HG03159 (cell line): ENCODE results near the gene YBX2.
A peak's percentile ranks its signal among the peaks of the same experiment; 100 is the strongest.

Experiments used
- ATAC-seq: cut with Tn5 transposase; IDR thresholded peaks from one replicate; pipeline ENCODE4 v1.9.1; 2021; ENCODE audit warnings: mild to moderate bottlenecking, moderate library complexity; ENCODE audit not compliant: unreplicated experiment

The YBX2 gene

DNA sequence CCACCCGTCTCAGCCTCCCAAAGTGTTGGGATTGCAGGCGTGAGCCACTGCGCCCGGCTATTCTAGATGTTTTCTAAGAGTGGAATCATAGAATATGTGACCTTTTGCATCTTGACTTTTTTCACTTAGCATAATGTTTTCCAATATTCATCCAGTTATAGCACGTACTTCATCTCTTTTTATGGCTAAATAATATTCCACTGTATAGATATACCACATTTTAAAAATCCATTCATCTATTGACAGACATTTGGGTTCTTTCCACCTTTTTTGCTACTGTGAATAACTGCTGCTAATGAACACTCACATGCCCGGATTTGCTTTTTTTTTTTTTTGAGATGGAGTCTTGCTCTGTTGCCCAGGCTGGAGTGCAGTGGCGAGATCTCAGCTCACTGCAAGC lies 9.7 kb upstream of the YBX2 start:
- no peak for ATAC-seq

- ATAC-seq: no peak
These were observed 1.9 kb upstream of the YBX2 start for GRCh38 chr17:7296189-7296861.

- ATAC-seq: no peak
These were observed 1.1 kb upstream of the YBX2 start for GRCh38 chr17:7295230-7296180.

DNA sequence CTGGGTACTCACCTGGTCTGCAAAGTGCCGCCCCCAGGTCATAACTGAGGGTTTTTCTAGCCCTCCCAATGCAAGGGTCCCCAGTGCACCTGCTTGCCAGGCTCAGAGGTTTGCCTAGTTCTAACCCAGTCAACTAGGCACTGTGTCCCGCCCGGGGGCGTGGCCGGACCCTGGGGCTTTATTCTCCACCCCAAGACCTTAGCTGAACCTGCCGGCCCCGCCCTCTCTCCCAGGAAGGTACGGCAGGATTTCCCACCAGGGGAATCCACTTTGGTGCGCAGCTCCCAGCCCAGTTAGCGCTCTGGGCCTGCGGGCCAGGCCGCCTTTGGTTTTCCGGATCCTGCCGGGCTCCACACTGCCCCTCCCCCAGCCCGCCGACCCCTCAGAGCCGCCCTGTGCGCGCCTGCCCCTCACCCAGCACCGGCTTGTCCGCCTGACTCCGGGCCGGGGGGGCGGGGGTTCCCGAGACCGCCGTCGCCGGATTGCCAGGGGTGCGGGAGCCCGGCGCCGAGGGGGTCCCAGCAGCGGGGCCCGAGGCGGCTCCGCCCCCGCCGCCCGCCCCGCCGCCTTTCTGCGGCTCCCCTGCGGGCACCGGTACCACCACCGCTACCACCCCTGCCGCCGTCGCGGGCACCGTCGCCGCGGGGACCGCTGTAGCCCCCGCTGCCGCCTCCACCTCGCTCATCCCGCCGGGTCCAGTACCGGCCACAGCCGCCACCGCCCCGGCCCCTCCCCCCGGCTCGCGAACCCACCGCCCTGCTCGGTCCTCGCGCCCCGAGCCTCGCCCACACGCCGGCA lies 424 bp downstream of the YBX2 start:
- no peak for ATAC-seq

- ATAC-seq: no peak
These were observed 1.3 kb downstream of the YBX2 start for GRCh38 chr17:7293159-7293558.

DNA sequence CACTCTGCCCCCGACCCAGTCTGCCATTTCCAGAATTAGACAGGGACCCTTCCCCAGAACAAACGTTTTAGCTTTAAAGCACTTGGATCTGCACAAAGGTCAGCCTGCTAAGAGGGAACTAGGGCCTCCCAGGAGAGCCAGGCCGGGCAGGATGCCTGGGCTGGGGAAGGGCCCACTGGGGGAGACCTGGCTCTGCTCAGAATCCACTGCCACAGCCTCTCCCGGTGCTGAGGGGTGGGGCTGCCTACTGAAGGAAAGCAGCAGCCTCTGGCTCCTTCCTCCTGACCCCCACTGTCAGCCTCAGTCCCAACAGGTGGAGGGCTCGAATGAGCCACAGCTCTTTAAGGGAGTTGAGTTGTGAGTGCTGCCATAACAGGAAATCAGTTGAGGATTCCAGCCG lies 1.7 kb downstream of the YBX2 start:
- no peak for ATAC-seq

- ATAC-seq: no peak
These were observed 2.2 kb downstream of the YBX2 start for GRCh38 chr17:7292194-7292593.

DNA sequence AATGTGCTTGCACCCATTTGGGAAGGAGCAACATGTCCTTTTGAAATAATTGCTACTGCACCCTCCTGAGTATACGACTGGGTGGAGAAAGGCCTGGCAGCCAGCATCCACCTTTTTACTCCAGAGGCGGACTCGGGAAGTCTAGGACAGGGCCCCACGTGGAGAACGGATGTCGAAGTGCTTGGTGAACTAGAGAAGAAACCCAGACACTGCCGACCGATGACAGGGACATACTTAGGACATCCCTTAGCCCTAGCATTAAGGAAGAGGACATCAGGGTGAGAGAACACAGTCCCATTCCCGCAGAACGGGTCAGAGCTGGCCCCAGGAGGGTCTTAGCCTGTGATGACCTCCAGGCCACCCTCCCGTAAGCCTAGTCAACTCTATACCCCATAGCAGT lies 3.8 kb downstream of the YBX2 start:
- no peak for ATAC-seq

DNA sequence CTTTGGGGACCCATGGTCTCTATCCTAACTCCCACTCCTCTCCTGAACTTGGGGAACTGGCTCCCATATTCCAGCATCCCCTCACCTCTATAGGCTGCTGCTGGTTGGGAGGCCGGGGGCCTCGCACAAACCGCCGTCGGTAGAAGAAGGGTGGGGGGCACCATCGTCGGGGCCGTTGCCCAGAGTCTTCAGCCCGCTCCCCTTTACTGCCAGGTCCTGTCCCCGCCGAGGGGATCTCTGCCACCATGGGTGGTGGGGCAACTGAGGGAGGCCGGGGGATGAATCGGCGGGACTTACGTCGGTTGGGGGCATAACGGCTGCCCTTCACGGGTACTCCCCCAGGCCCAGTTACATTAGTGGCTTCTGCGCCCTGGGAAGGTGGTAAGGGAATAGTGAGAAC lies 4.3 kb downstream of the YBX2 start:
- ATAC-seq: no peak

GRCh38 chr17:7289256-7290032 lies 5.0 kb downstream of the YBX2 start:
- ATAC-seq: no peak

DNA sequence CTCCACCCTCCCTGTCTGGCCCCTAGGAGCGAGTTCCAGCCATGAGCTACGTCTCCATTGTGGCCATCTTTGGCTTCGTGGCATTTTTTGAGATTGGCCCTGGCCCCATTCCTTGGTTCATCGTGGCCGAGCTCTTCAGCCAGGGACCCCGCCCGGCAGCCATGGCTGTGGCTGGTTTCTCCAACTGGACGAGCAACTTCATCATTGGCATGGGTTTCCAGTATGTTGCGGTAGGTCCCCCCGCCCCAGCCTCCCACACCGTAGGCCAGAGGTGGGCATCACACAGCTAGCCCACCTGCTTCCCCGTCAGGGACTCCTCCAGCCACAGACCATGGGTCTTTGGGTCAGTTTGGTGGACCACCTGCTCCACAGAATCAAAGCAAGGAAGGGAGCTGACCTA lies 8.8 kb downstream of the YBX2 start:
- ATAC-seq: no peak

GRCh38 chr17:7284911-7285310 lies 9.5 kb downstream of the YBX2 start:
- no peak for ATAC-seq

GRCh38 chr17:7283471-7284216 lies 10.8 kb downstream of the YBX2 start:
- no peak for ATAC-seq

DNA sequence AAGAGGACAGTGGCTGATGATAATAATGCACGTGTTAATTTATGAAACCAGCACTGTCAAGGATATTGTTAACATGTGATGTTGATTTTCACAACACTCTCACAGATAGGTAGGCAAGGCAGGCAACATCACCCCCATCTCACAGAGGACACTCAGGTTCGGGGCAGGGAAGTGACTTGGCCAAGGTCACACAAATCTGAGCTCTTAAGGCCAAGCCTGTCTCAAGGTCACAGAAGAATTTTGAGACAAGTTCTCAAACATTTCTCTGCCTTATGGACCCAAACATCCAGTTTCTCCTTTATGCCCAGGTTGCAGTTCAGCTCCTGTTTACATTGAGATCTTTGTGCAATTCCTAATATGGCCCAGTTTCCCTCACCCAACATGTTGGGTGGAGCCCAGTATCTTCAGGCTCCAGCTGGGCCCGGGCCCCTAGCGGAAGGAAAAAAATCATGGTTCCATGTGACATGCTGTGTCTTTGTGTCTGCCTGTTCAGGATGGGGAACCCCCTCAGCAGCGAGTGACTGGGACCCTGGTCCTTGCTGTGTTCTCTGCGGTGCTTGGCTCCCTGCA lies 11.6 kb downstream of the YBX2 start:
- ATAC-seq: no peak

- ATAC-seq: no peak
These were observed 12.3 kb downstream of the YBX2 start for GRCh38 chr17:7281953-7282751.

DNA sequence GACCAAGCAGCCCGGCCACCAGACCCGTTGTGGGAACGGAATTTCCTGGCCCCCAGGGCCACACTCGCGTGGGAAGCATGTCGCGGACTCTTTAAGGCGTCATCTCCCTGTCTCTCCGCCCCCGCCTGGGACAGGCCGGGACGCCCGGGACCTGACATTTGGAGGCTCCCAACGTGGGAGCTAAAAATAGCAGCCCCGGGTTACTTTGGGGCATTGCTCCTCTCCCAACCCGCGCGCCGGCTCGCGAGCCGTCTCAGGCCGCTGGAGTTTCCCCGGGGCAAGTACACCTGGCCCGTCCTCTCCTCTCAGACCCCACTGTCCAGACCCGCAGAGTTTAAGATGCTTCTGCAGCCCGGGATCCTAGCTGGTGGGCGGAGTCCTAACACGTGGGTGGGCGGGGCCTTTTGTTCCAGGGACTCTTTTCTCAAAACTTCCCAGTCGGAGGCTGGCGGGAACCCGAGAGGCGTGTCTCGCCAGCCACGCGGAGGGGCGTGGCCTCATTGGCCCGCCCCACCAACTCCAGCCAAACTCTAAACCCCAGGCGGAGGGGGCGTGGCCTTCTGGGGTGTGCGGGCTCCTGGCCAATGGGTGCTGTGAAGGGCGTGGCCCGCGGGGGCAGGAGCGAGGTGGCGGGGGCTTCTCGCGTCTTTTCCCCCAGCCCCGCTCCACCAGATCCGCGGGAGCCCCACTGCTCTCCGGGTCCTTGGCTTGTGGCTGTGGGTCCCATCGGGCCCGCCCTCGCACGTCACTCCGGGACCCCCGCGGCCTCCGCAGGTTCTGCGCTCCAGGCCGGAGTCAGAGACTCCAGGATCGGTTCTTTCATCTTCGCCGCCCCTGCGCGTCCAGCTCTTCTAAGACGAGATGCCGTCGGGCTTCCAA lies 13.1 kb downstream of the YBX2 start, which contains the start of gene SLC2A4:
Gene SLC2A4, plus strand, starts transcription at position 645 of the 879 bp plus-strand sequence. Its CDS starts 217 bp downstream, at position 862.
- ATAC-seq: no peak

GRCh38 chr17:7280519-7281073 lies 13.8 kb downstream of the YBX2 start:
- ATAC-seq: peak; percentile 55
